ENCODE results near the gene SUMF1.
A peak's percentile ranks its signal among the peaks of the same experiment; 100 is the strongest.

Gene SUMF1

GRCh38 chr3:4504340-4505261, 37.5 kb upstream of the SUMF1 start:
- Histone ChIP-seq H3K27ac (ENCODE audit: low read depth, low read length, poor library complexity, severe bottlenecking) (no peak overlapping the region), H3K9ac (ENCODE audit: low read length) (peak overlapping the region; percentile 20; the same call in 1 of the 2 replicates)
- TF ChIP-seq EZH2 (IDR thresholded peaks at IDR 0.05; ENCODE audit: borderline replicate concordance, low read length) (no peak), CTCF (IDR thresholded peaks at IDR 0.05; ENCODE audit: low read length) (no peak)

GRCh38 chr3:4503050-4503449, 36.0 kb upstream of the SUMF1 start:
- H3K4me2 ChIP-seq (ENCODE audit: low read length) = no peak overlapping the region
- no peak for TF ChIP-seq EZH2 (IDR thresholded peaks at IDR 0.05; ENCODE audit: borderline replicate concordance, low read length)
- TF ChIP-seq CTCF (IDR thresholded peaks at IDR 0.05; ENCODE audit: low read length) = no peak

More at GRCh38 chr3:4504340-4505261, 37.5 kb upstream of the SUMF1 start:
- Histone ChIP-seq H3K4me2 (ENCODE audit: low read length) (peak overlapping the region; percentile 48; the same call in 1 of the 2 replicates), H4K20me1 (ENCODE audit: insufficient read depth, low read length) (no peaks in the 10 kb centered on the region; the same call in 1 of the 2 replicates), H3K36me3 (ENCODE audit: insufficient read depth, low read length) (no peaks in the 10 kb centered on the region; the same call in 1 of the 2 replicates), H3K79me2 (ENCODE audit: insufficient read depth, low read length) (no peaks in the 10 kb centered on the region), H2AFZ (ENCODE audit: low read length) (no peak overlapping the region), H3K9me2 (ENCODE audit: low read depth, low read length) (no peaks in the 10 kb centered on the region), H3F3A (ENCODE audit: insufficient read depth, low read length) (no peaks in the 10 kb centered on the region), H3K4me1 (ENCODE audit: insufficient read depth, low read length, severe bottlenecking) (peaks cover 31% of the 10 kb centered on the region), H3K9me3 (ENCODE audit: low read length) (no peaks in the 10 kb centered on the region), H3K4me3 (ENCODE audit: low read depth, low read length, poor library complexity, severe bottlenecking) (no peak overlapping the region), H3K27me3 (ENCODE audit: insufficient read depth, low read length) (no peaks in the 10 kb centered on the region)

GRCh38 chr3:4501927-4502326, 34.9 kb upstream of the SUMF1 start:
- Histone ChIP-seq H3K4me3 (ENCODE audit: low read depth, low read length, poor library complexity, severe bottlenecking) (no peak overlapping the region), H3F3A (ENCODE audit: insufficient read depth, low read length) (no peaks in the 10 kb centered on the region), H3K4me1 (ENCODE audit: insufficient read depth, low read length, severe bottlenecking) (peaks cover 31% of the 10 kb centered on the region), H3K27me3 (ENCODE audit: insufficient read depth, low read length) (no peaks in the 10 kb centered on the region), H3K27ac (ENCODE audit: low read depth, low read length, poor library complexity, severe bottlenecking) (no peak overlapping the region), H3K9me2 (ENCODE audit: low read depth, low read length) (no peaks in the 10 kb centered on the region), H3K79me2 (ENCODE audit: insufficient read depth, low read length) (no peaks in the 10 kb centered on the region), H3K36me3 (ENCODE audit: insufficient read depth, low read length) (no peaks in the 10 kb centered on the region; the same call in 1 of the 2 replicates), H4K20me1 (ENCODE audit: insufficient read depth, low read length) (no peaks in the 10 kb centered on the region; the same call in 1 of the 2 replicates), H3K9ac (ENCODE audit: low read length) (no peak overlapping the region), H2AFZ (ENCODE audit: low read length) (no peak overlapping the region), H3K9me3 (ENCODE audit: low read length) (no peaks in the 10 kb centered on the region), H3K4me2 (ENCODE audit: low read length) (no peak overlapping the region)
- TF ChIP-seq EZH2 (IDR thresholded peaks at IDR 0.05; ENCODE audit: borderline replicate concordance, low read length) (no peak), CTCF (IDR thresholded peaks at IDR 0.05; ENCODE audit: low read length) (no peak)

More at GRCh38 chr3:4503050-4503449, 36.0 kb upstream of the SUMF1 start:
- Histone ChIP-seq H2AFZ (ENCODE audit: low read length) (no peak overlapping the region), H3K9me3 (ENCODE audit: low read length) (no peaks in the 10 kb centered on the region), H3K9ac (ENCODE audit: low read length) (no peak overlapping the region), H3F3A (ENCODE audit: insufficient read depth, low read length) (no peaks in the 10 kb centered on the region), H3K36me3 (ENCODE audit: insufficient read depth, low read length) (no peaks in the 10 kb centered on the region; the same call in 1 of the 2 replicates), H3K27me3 (ENCODE audit: insufficient read depth, low read length) (no peaks in the 10 kb centered on the region), H3K4me1 (ENCODE audit: insufficient read depth, low read length, severe bottlenecking) (peaks cover 31% of the 10 kb centered on the region), H3K4me3 (ENCODE audit: low read depth, low read length, poor library complexity, severe bottlenecking) (no peak overlapping the region), H3K27ac (ENCODE audit: low read depth, low read length, poor library complexity, severe bottlenecking) (no peak overlapping the region), H3K9me2 (ENCODE audit: low read depth, low read length) (no peaks in the 10 kb centered on the region), H3K79me2 (ENCODE audit: insufficient read depth, low read length) (no peaks in the 10 kb centered on the region), H4K20me1 (ENCODE audit: insufficient read depth, low read length) (no peaks in the 10 kb centered on the region; the same call in 1 of the 2 replicates)

Measured in OCI-LY1 (cell line).